ENCODE results near the gene CNOT6L.

The CNOT6L gene

DNA sequence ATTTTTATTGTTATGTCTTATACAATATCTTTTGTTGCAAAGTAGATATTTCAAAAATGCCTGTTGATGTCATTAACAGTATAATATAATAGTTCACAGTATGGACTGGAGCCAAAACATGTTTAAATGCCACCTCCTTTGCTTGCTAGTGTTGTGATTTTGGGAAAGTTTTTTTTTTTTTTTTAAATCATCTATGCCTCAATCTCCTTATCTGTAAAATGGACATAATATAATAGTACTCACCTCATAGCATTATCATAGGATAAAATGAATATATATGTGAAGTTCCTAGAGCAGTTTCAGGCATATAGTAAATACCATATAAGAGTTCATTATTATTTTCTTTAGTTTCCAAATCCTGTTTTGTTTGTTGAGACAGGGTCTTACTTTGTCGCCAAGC is 25.2 kb upstream of the CNOT6L start:
- H3K4me3 ChIP-seq (replicated peaks in 1 of 2; ENCODE audit: low read depth in 2 of 2, low read length in 2 of 2): no peak overlapping the region
- no peak for DNase-seq (ENCODE audit: low read depth in 2 of 2)
- TF ChIP-seq, protein P1, sequence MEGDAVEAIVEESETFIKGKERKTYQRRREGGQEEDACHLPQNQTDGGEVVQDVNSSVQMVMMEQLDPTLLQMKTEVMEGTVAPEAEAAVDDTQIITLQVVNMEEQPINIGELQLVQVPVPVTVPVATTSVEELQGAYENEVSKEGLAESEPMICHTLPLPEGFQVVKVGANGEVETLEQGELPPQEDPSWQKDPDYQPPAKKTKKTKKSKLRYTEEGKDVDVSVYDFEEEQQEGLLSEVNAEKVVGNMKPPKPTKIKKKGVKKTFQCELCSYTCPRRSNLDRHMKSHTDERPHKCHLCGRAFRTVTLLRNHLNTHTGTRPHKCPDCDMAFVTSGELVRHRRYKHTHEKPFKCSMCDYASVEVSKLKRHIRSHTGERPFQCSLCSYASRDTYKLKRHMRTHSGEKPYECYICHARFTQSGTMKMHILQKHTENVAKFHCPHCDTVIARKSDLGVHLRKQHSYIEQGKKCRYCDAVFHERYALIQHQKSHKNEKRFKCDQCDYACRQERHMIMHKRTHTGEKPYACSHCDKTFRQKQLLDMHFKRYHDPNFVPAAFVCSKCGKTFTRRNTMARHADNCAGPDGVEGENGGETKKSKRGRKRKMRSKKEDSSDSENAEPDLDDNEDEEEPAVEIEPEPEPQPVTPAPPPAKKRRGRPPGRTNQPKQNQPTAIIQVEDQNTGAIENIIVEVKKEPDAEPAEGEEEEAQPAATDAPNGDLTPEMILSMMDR (IDR thresholded peaks at IDR 0.05; ENCODE audit: low read depth, low read length): no peak

DNA sequence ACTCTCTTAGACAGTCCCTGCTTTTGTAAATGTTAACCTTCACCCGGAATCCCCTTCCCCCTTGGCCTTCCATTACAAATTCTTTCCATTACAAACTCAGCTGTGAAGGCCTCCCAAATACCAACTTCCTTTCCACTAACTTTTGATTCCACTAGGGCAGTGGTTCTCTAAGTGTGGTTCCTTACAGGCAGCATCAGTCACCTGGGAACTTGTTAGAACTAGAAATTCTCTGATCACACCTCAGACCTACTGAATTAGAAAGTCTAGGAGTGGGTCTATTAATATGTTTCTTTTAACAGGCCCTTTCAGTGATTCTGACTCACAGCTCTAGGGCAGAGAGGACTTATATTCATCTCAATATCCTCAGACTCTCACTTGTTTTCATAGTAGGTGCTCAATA is 24.5 kb upstream of the CNOT6L start:
- TF ChIP-seq, protein P1 (IDR thresholded peaks at IDR 0.05; ENCODE audit: low read depth, low read length): no peak
- no peak overlapping the region for H3K4me3 ChIP-seq (replicated peaks in 1 of 2; ENCODE audit: low read depth in 2 of 2, low read length in 2 of 2)
- no peak for DNase-seq (ENCODE audit: low read depth in 2 of 2)

DNA sequence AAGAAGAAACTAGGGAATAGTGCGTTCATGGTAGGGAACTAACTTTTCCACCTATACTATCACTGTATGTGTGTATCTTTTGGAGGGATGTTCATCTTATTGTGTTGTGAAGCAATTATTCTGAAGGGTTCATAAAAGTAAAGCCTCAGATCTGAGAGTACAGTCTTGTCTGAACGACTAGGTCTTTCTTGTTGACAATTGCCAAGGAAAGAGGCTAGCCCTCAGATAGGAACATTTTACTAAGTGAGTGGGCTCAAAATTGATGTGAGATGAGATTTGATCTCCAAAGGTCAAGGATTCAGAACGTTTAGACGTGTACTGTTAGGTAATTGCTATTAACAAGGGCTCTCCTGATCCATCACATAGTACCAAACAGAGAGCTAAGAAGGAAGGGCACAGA is 15.2 kb upstream of the CNOT6L start:
- DNase-seq (ENCODE audit: low read depth in 2 of 2): no peak
- TF ChIP-seq, protein P1 (IDR thresholded peaks at IDR 0.05; ENCODE audit: low read depth, low read length): no peak
- no peak overlapping the region for H3K4me3 ChIP-seq (replicated peaks in 1 of 2; ENCODE audit: low read depth in 2 of 2, low read length in 2 of 2)

DNA sequence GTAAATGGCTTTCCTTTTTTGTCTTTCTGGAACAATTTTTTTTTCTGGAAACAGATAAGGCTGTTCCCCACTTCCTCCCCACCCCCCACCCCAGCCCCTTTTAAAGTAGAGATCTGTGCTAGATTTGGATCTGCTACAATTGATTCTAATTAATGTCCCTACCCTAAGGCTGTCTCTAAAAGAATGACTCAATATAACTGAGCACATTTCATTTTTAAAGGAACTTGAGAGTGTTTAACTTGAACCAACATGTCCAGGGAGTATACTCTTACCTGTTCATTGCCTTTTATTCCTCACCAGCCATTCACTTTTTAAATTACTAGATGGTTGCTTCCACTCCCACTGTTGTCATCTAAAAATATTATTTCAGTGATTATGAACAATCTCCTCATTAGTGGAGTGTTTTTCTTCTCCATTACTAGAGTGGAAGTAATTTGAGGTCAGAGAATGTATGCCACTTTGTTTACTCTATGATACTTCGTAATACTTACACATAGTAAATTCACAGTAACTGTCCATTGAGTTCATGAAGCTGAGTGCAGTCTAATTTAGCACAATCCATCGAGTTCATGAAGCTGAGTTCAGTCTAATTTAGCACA is 14.1 kb upstream of the CNOT6L start:
- TF ChIP-seq, protein P1 (IDR thresholded peaks at IDR 0.05; ENCODE audit: low read depth, low read length): no peak
- DNase-seq (ENCODE audit: low read depth in 2 of 2): no peak
- H3K4me3 ChIP-seq (replicated peaks in 1 of 2; ENCODE audit: low read depth in 2 of 2, low read length in 2 of 2): no peak overlapping the region

DNA sequence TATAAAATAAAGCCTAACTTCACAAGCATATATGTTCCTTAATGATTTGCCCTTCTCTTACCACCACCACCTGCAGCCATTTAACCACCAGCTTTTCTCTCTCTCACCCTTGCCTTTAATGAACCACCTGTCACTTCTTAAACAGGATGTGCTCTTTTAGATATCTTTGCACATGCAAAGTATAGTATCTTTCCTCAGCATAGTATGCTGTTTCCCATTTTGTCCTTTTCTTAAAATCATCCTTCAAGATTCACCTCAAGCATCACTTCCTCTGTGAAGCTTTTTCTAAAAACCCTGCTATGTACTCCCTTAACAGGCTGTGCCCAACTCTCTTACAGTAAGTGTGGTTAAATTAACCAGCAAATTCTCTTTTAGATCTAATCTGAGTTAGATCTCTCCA is 8.2 kb upstream of the CNOT6L start:
- no peak overlapping the region for H3K4me3 ChIP-seq (replicated peaks in 1 of 2; ENCODE audit: low read depth in 2 of 2, low read length in 2 of 2)
- DNase-seq (ENCODE audit: low read depth in 2 of 2): no peak
- TF ChIP-seq, protein P1 (IDR thresholded peaks at IDR 0.05; ENCODE audit: low read depth, low read length): no peak

DNA sequence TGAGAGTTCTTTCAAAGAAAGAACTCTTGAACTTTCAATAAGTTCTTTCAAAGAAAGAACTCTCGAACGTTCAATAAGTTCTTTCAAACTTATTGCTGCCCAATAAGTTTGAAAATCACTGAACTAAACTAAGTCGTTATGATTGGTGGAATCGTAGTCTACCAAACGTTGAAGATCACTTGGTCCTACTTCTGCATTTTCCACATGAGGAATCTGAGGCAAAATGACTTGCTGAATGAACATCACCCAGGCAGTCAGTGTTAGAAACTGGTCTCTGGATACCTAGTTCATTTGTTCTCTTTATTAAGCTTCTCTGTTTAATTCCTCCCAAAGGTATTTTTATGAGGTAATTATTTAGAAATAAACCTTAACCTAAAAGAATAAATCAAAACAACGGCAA is 7.1 kb upstream of the CNOT6L start:
- no peak for DNase-seq (ENCODE audit: low read depth in 2 of 2)
- H3K4me3 ChIP-seq (replicated peaks in 1 of 2; ENCODE audit: low read depth in 2 of 2, low read length in 2 of 2): no peak overlapping the region
- TF ChIP-seq, protein P1 (IDR thresholded peaks at IDR 0.05; ENCODE audit: low read depth, low read length): no peak

DNA sequence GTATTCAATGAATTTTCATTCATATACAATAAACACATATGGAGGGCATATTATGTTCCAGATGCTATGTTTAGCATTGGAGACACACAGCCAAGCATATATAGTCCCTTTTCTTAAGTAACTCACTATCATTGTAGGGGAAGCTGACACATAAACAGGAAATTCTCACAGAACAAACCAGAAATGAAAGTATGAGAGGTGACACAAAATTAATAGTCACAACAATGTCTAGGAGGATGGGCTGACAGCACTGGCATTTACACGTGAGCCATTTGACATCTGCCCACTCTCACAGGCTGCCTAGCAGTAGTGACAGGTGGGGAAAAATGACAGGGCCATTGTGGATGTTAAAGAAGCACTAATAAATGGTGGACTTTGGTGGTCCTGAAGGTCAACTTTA is 2.6 kb upstream of the CNOT6L start:
- TF ChIP-seq, protein P1 (IDR thresholded peaks at IDR 0.05; ENCODE audit: low read depth, low read length): no peak
- H3K4me3 ChIP-seq (replicated peaks in 1 of 2; ENCODE audit: low read depth in 2 of 2, low read length in 2 of 2): no peak overlapping the region
- DNase-seq (ENCODE audit: low read depth in 2 of 2): no peak

Data from cardiac fibroblast (primary cell).